HG03025 (cell line): ENCODE measurements around the gene SMAD4.

Source experiments
- ATAC-seq: cut with Tn5 transposase; IDR thresholded peaks from one replicate; pipeline ENCODE4 v1.9.1; 2021; ENCODE audit warnings: mild to moderate bottlenecking, moderate library complexity; ENCODE audit not compliant: unreplicated experiment, low FRiP score

SMAD4 gene

GRCh38 chr18:51020536-51020935 lies 9.5 kb upstream of the SMAD4 start:
- ATAC-seq: no peak

GRCh38 chr18:51021226-51021965 lies 8.6 kb upstream of the SMAD4 start:
- no peak for ATAC-seq

GRCh38 chr18:51025512-51025911 lies 4.5 kb upstream of the SMAD4 start:
- ATAC-seq: no peak

- ATAC-seq: no peak
These were observed 1.7 kb upstream of the SMAD4 start for GRCh38 chr18:51028201-51028805.

- ATAC-seq: peak; percentile 3
These were observed 677 bp upstream of the SMAD4 start for GRCh38 chr18:51029378-51029693.

GRCh38 chr18:51030537-51031258 lies 685 bp downstream of the SMAD4 start:
- ATAC-seq: peak; percentile 58

- ATAC-seq: no peak
These were observed 2.2 kb downstream of the SMAD4 start for GRCh38 chr18:51032193-51032592.

GRCh38 chr18:51037230-51037629 lies 7.2 kb downstream of the SMAD4 start:
- no peak for ATAC-seq

GRCh38 chr18:51038110-51038509 lies 8.1 kb downstream of the SMAD4 start:
- no peak for ATAC-seq

- ATAC-seq: no peak
These were observed 9.4 kb downstream of the SMAD4 start for GRCh38 chr18:51039138-51040112.

GRCh38 chr18:51041677-51042352 lies 11.8 kb downstream of the SMAD4 start:
- ATAC-seq: no peak

GRCh38 chr18:51044928-51045585 lies 15.0 kb downstream of the SMAD4 start:
- no peak for ATAC-seq

- no peak for ATAC-seq
These were observed 18.2 kb downstream of the SMAD4 start for GRCh38 chr18:51048190-51048589.

- no peak for ATAC-seq
These were observed 19.1 kb downstream of the SMAD4 start for GRCh38 chr18:51049137-51049536.

- peak; percentile 72 for ATAC-seq
These were observed 21.2 kb downstream of the SMAD4 start for GRCh38 chr18:51051105-51051712.

GRCh38 chr18:51053814-51054213 lies 23.8 kb downstream of the SMAD4 start:
- ATAC-seq: no peak

GRCh38 chr18:51054764-51055163 lies 24.8 kb downstream of the SMAD4 start:
- no peak for ATAC-seq

- no peak for ATAC-seq
These were observed 30.0 kb downstream of the SMAD4 start for GRCh38 chr18:51059969-51060368.

GRCh38 chr18:51064256-51064655 lies 34.2 kb downstream of the SMAD4 start:
- no peak for ATAC-seq
